Measurements from ENCODE around the gene DPM2. TPM values are rescaled to one million over a fixed set of nuclear protein-coding genes. Genes with fewer than 3 reads are reported as not detected.

The DPM2 gene
- total and polyA plus RNA-seq, 2 experiments from 2014 or later, result 19.2 to 57.1 TPM

DNA sequence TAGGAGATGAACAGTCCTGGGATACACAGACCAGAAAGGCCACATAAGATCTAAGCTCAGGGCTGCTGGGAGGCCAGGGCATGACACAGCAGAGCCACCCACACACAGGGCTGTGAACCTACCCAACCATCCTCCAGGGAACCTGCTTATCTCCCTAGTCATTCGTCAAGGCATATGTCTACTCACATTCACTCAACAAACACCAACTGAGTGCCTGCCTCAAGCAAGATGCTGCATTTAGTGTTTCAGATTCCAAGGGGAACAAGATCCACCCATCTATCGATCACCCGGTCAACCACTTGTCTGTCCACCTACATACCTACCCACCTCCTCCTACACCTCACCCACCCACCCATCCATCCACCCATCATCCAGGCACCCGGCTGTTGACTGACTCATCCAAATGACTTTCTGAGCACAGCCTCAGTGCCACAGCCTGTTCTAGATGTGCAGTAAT, 1.9 kb downstream of the DPM2 start:
- no peaks in the 10 kb centered on the region for H3K27me3 ChIP-seq
- no peaks in the 10 kb centered on the region for H3K36me3 ChIP-seq (replicated peaks; ENCODE audit: insufficient read depth, low read depth)
- no peaks in the 10 kb centered on the region for H4K20me1 ChIP-seq (ENCODE audit: insufficient read depth, poor library complexity, severe bottlenecking)
- no peaks in the 10 kb centered on the region for H3K9me3 ChIP-seq (ENCODE audit: low read depth)
- H3K4me2 ChIP-seq, result peak overlapping the region; percentile 97
- H3K27ac ChIP-seq, result no peak overlapping the region
- H3K4me1 ChIP-seq (ENCODE audit: insufficient read depth), result peaks cover 28% of the 10 kb centered on the region
- peaks cover 21% of the 10 kb centered on the region for H3K79me2 ChIP-seq
- WGBS (ENCODE audit: low lambda C conversion rate, missing lambda C conversion rate), result 80% methylated on average over 4 of the region's 4 CpGs
- TF ChIP-seq EZH2 (IDR thresholded peaks at IDR 0.05; ENCODE audit: borderline replicate concordance), result no peak
- TF ChIP-seq CTCF (IDR thresholded peaks at IDR 0.05; ENCODE audit: poor library complexity), result no peak
- TF ChIP-seq EZH2phosphoT487 (IDR thresholded peaks at IDR 0.05; ENCODE audit: low read depth, severe bottlenecking, unreplicated experiment), result no peak
- H3K9me2 ChIP-seq (replicated peaks; ENCODE audit: insufficient read depth), result no peaks in the 10 kb centered on the region
- no peak overlapping the region for H2AFZ ChIP-seq
- no peak overlapping the region for H3K4me3 ChIP-seq
- DNase-seq (ENCODE audit: low spot score), result no peak

GRCh38 chr9:127934986-127935385, 2.7 kb downstream of the DPM2 start:
- Histone ChIP-seq H3K4me3 (no peak overlapping the region), H3K9me2 (replicated peaks; ENCODE audit: insufficient read depth) (no peaks in the 10 kb centered on the region), H3K4me1 (ENCODE audit: insufficient read depth) (peaks cover 28% of the 10 kb centered on the region), H3K36me3 (replicated peaks; ENCODE audit: insufficient read depth, low read depth) (no peaks in the 10 kb centered on the region), H4K20me1 (ENCODE audit: insufficient read depth, poor library complexity, severe bottlenecking) (no peaks in the 10 kb centered on the region), H3K27ac (no peak overlapping the region), H2AFZ (no peak overlapping the region), H3K27me3 (no peaks in the 10 kb centered on the region), H3K4me2 (no peak overlapping the region), H3K9me3 (ENCODE audit: low read depth) (no peaks in the 10 kb centered on the region), H3K79me2 (peaks cover 21% of the 10 kb centered on the region)
- TF ChIP-seq EZH2phosphoT487 (IDR thresholded peaks at IDR 0.05; ENCODE audit: low read depth, severe bottlenecking, unreplicated experiment) (no peak), EZH2 (IDR thresholded peaks at IDR 0.05; ENCODE audit: borderline replicate concordance) (no peak), CTCF (IDR thresholded peaks at IDR 0.05; ENCODE audit: poor library complexity) (no peak)
- WGBS (ENCODE audit: low lambda C conversion rate, missing lambda C conversion rate), result 76% methylated on average over 11 of the region's 11 CpGs
- no peak for DNase-seq (ENCODE audit: low spot score)

DNA sequence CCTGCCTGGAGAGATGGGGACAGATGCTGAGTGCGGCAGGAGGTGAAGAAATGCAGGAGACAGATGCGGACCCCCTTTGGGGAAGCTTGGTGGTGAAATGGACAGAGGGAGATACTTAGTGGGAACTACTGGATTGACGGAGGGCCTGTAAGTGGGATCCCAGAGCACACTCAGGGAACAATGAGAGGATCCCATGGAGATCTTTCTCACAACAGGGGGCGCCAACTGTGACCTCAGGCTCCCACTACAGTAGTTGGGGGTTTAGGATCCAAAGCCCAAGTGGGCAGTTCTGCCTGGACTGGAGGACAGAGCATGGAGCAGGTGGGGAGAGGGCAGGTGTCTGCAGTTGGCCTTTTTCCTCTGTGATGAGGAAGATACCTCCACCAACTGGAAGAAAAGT, 3.4 kb downstream of the DPM2 start:
- Histone ChIP-seq H4K20me1 (ENCODE audit: insufficient read depth, poor library complexity, severe bottlenecking) (no peaks in the 10 kb centered on the region), H2AFZ (no peak overlapping the region), H3K9me2 (replicated peaks; ENCODE audit: insufficient read depth) (no peaks in the 10 kb centered on the region), H3K27ac (no peak overlapping the region), H3K9me3 (ENCODE audit: low read depth) (no peaks in the 10 kb centered on the region), H3K4me3 (no peak overlapping the region), H3K79me2 (peaks cover 21% of the 10 kb centered on the region), H3K27me3 (peaks cover 5% of the 10 kb centered on the region), H3K4me1 (ENCODE audit: insufficient read depth) (peaks cover 28% of the 10 kb centered on the region), H3K4me2 (no peak overlapping the region), H3K36me3 (replicated peaks; ENCODE audit: insufficient read depth, low read depth) (no peaks in the 10 kb centered on the region)
- no peak for DNase-seq (ENCODE audit: low spot score)
- no peak for TF ChIP-seq EZH2 (IDR thresholded peaks at IDR 0.05; ENCODE audit: borderline replicate concordance)
- no peak for TF ChIP-seq CTCF (IDR thresholded peaks at IDR 0.05; ENCODE audit: poor library complexity)
- no peak for TF ChIP-seq EZH2phosphoT487 (IDR thresholded peaks at IDR 0.05; ENCODE audit: low read depth, severe bottlenecking, unreplicated experiment)
- 93% methylated on average over 4 of the region's 4 CpGs for WGBS (ENCODE audit: low lambda C conversion rate, missing lambda C conversion rate)
